Caco-2 (cell line): ENCODE measurements around the gene RPL31. TPM values are rescaled to one million over a fixed set of nuclear protein-coding genes. Genes with fewer than 3 reads are reported as not detected.
"Not testable (repeated sequence)": the region's sequence is repeated elsewhere in the genome, so short reads cannot be mapped to it uniquely, and the experiment has no call there.

ENCODE experiments used
- BruUV-seq: library from RNA; stranded (reverse); fragments of 400-500 nt; replicated peaks from 2 replicates; lab custom pipeline; 2021; lab: Mats Ljungman, UMichigan
- CTCF ChIA-PET: fragments of 300-600 bp; sonication (Branson Sonifier 250); formaldehyde crosslinking; loops from one replicate; lab custom pipeline; 2022; ENCODE audit warnings: antibody characterized with exemption; lab: Charles Lee
- POLR2A ChIA-PET: fragments of 300-600 bp; sonication (Branson Sonifier 250); formaldehyde crosslinking; loops from one replicate; lab custom pipeline; 2022; ENCODE audit warnings: antibody characterized with exemption; lab: Charles Lee
- DNase-seq, 2 experiments: peaks; one replicate each; pipeline versions ENCODE4 v3.0.0 to v3.0.0-alpha.2; 2020 to 2022
- H3K27me3 ChIP-seq: replicated peaks from 2 replicates; pipeline ENCODE4 v1.6.0; 2011; ENCODE audit warnings: low read length; ENCODE audit not compliant: control insufficient read depth, insufficient read depth
- H3K36me3 ChIP-seq: 2 replicates; pipeline ENCODE4 v1.5.1; 2011; ENCODE audit warnings: low read length; ENCODE audit not compliant: control insufficient read depth, insufficient read depth
- H3K4me1 ChIP-seq: fragments of 250-450 bp; sonication (Bioruptor Pico); 2 replicates; pipeline ENCODE4 v1.5.1; 2020; ENCODE audit warnings: mild to moderate bottlenecking
- H3K4me3 ChIP-seq: 2 replicates; pipeline ENCODE4 v1.5.1; 2011; ENCODE audit warnings: low read depth, mild to moderate bottlenecking, control low read depth, low read length
- H3K9me3 ChIP-seq: fragments of 250-450 bp; sonication (Bioruptor Pico); 2 replicates; pipeline ENCODE4 v1.5.1; 2020; ENCODE audit warnings: mild to moderate bottlenecking, moderate library complexity
- H3K27ac Mint-ChIP-seq: one replicate; pipeline ENCODE4 v1.8.0; 2022; ENCODE audit warnings: mixed read lengths; ENCODE audit not compliant: unreplicated experiment
- H3K27me3 Mint-ChIP-seq: one replicate; pipeline ENCODE4 v1.8.0; 2022; ENCODE audit warnings: mixed read lengths; ENCODE audit not compliant: insufficient read depth, unreplicated experiment
- H3K36me3 Mint-ChIP-seq: one replicate; pipeline ENCODE4 v1.8.0; 2022; ENCODE audit warnings: mild to moderate bottlenecking, mixed read lengths; ENCODE audit not compliant: insufficient read depth, unreplicated experiment
- H3K4me1 Mint-ChIP-seq: one replicate; pipeline ENCODE4 v1.8.0; 2022; ENCODE audit warnings: low read depth, mixed read lengths; ENCODE audit not compliant: unreplicated experiment
- H3K4me3 Mint-ChIP-seq: one replicate; pipeline ENCODE4 v1.8.0; 2022; ENCODE audit warnings: mild to moderate bottlenecking, moderate library complexity, mixed read lengths; ENCODE audit not compliant: unreplicated experiment
- H3K9me3 Mint-ChIP-seq: one replicate; pipeline ENCODE4 v1.8.0; 2022; ENCODE audit warnings: mixed read lengths; ENCODE audit not compliant: unreplicated experiment
- CTCF ChIP-seq, 2 experiments: fragments of 200-600 bp in 1 of 2; IDR thresholded peaks; 1 replicate in 1 of 2; 2 replicates in 1 of 2; pipeline versions ENCODE4 v1.5.1 to v1.8.0; 2011 to 2022; ENCODE audit warnings: antibody characterized with exemption in 1 of 2, control low read depth in 1 of 2, inconsistent platforms in 1 of 2, low read depth in 1 of 2, low read length in 1 of 2, mild to moderate bottlenecking in 1 of 2, moderate library complexity in 1 of 2; ENCODE audit not compliant: insufficient read depth in 1 of 2, severe bottlenecking in 1 of 2, unreplicated experiment in 1 of 2
- intact Hi-C: fragments of 100-400 bp; cut with micrococcal nuclease; formaldehyde crosslinking; loops from one replicate; pipeline ENCODE4 v1.10.0; 2022; ENCODE audit not compliant: unreplicated experiment
- total RNA-seq: library from RNA; stranded (reverse); gene quantifications from 2 replicates; pipeline ENCODE4 v1.2.3, GENCODE V29; 2022

Gene RPL31
- total RNA-seq, 1 experiment from 2014 or later = 2,026 TPM

- no peaks in the 10 kb centered on the region for H3K27me3 Mint-ChIP-seq
- Histone ChIP-seq H3K27me3 (no peaks in the 10 kb centered on the region), H3K36me3 (no peaks in the 10 kb centered on the region; the same call in 1 of the 2 replicates), H3K4me3 (no peak overlapping the region), H3K4me1 (no peaks in the 10 kb centered on the region), H3K9me3 (no peaks in the 10 kb centered on the region)
- no peak for DNase-seq
- no peak overlapping the region for H3K4me3 Mint-ChIP-seq
- no peaks in the 10 kb centered on the region for H3K4me1 Mint-ChIP-seq
- BruUV-seq = no TSS peak
- intact Hi-C loops = no loop called here
- ChIA-PET POLR2A (no interaction called here), CTCF (no interaction called here)
- peaks cover 35% of the 10 kb centered on the region for H3K36me3 Mint-ChIP-seq
- H3K27ac Mint-ChIP-seq = no peak overlapping the region
- no peaks in the 10 kb centered on the region for H3K9me3 Mint-ChIP-seq
- no peak for TF ChIP-seq CTCF (IDR thresholded peaks at IDR 0.05; ENCODE audit: insufficient read depth in 1 of 2, low read depth in 1 of 2, low read length in 1 of 2, severe bottlenecking in 1 of 2, unreplicated experiment in 1 of 2)
These were observed 45.7 kb downstream of the RPL31 start for GRCh38 chr2:101047774-101048173.

GRCh38 chr2:101048756-101049155, 46.7 kb downstream of the RPL31 start:
- no peak for DNase-seq
- Mint-ChIP-seq H3K27ac (no peak overlapping the region), H3K36me3 (peaks cover 37% of the 10 kb centered on the region), H3K27me3 (no peaks in the 10 kb centered on the region), H3K4me1 (no peaks in the 10 kb centered on the region), H3K4me3 (no peak overlapping the region), H3K9me3 (no peaks in the 10 kb centered on the region)
- Histone ChIP-seq H3K36me3 (no peaks in the 10 kb centered on the region; the same call in 1 of the 2 replicates), H3K9me3 (no peaks in the 10 kb centered on the region), H3K27me3 (no peaks in the 10 kb centered on the region; the same call in 1 of the 2 replicates), H3K4me3 (no peak overlapping the region), H3K4me1 (no peaks in the 10 kb centered on the region)
- no TSS peak for BruUV-seq
- POLR2A ChIA-PET = no interaction called here
- no peak for TF ChIP-seq CTCF (IDR thresholded peaks at IDR 0.05; ENCODE audit: insufficient read depth in 1 of 2, low read depth in 1 of 2, low read length in 1 of 2, severe bottlenecking in 1 of 2, unreplicated experiment in 1 of 2)
- intact Hi-C loops = no loop called here
- CTCF ChIA-PET = no interaction called here

- H3K9me3 Mint-ChIP-seq, H3K4me1 ChIP-seq, H3K4me1 Mint-ChIP-seq, BruUV-seq, H3K4me3 Mint-ChIP-seq, DNase-seq, POLR2A ChIA-PET, CTCF ChIA-PET, H3K27me3 ChIP-seq, H3K36me3 ChIP-seq, intact Hi-C loops, H3K9me3 ChIP-seq, H3K27me3 Mint-ChIP-seq, H3K27ac Mint-ChIP-seq, H3K4me3 ChIP-seq: not testable (repeated sequence)
- peaks cover 43% of the 10 kb centered on the region for H3K36me3 Mint-ChIP-seq
These were observed 48.8 kb downstream of the RPL31 start for GRCh38 chr2:101050886-101051285.

GRCh38 chr2:101052147-101052546, 50.1 kb downstream of the RPL31 start:
- BruUV-seq = no TSS peak
- no peaks in the 10 kb centered on the region for H3K9me3 Mint-ChIP-seq
- H3K36me3 Mint-ChIP-seq = peaks cover 43% of the 10 kb centered on the region
- DNase-seq = no peak
- TF ChIP-seq CTCF (IDR thresholded peaks at IDR 0.05; ENCODE audit: insufficient read depth in 1 of 2, low read depth in 1 of 2, low read length in 1 of 2, severe bottlenecking in 1 of 2, unreplicated experiment in 1 of 2) = no peak
- H3K4me1 Mint-ChIP-seq = no peaks in the 10 kb centered on the region
- H3K27ac Mint-ChIP-seq = no peak overlapping the region
- Histone ChIP-seq H3K9me3 (no peaks in the 10 kb centered on the region), H3K36me3 (no peaks in the 10 kb centered on the region; the same call in 1 of the 2 replicates), H3K27me3 (no peaks in the 10 kb centered on the region; the same call in 1 of the 2 replicates), H3K4me1 (no peaks in the 10 kb centered on the region), H3K4me3 (no peak overlapping the region)
- ChIA-PET POLR2A (no interaction called here), CTCF (no interaction called here)
- no peak overlapping the region for H3K4me3 Mint-ChIP-seq
- intact Hi-C loops = no loop called here
- H3K27me3 Mint-ChIP-seq = no peaks in the 10 kb centered on the region
